SK-N-SH (cell line): ENCODE results near the gene PNO1. TPM values are rescaled to one million over a fixed set of nuclear protein-coding genes. Genes with fewer than 3 reads are reported as not detected.

Experiments used
- CTCF ChIA-PET: fragments of 300-600, 350-600 bp; formaldehyde crosslinking; extraction: SDS; loops from one replicate; lab custom pipeline; 2021; lab: Yijun Ruan, JAX
- POLR2A ChIA-PET: fragments of 350-600 bp; sonication (Branson Sonifier 250); formaldehyde crosslinking; extraction: SDS; loops from one replicate; lab custom pipeline; 2020; ENCODE audit warnings: antibody characterized with exemption, inconsistent platforms; lab: Yijun Ruan, JAX
- DNase-seq: peaks from one replicate; pipeline ENCODE4 v3.0.0; 2012
- H2AFZ ChIP-seq: fragments of 200-600 bp; sonication (generic); 2 replicates; pipeline ENCODE4 v1.8.1; 2016; ENCODE audit warnings: antibody characterized with exemption, mild to moderate bottlenecking, low read depth
- H3F3A ChIP-seq: fragments of 200-600 bp; sonication (generic); replicated peaks from 2 replicates; pipeline ENCODE3; 2016; ENCODE audit warnings: antibody characterized with exemption, mild to moderate bottlenecking; ENCODE audit not compliant: insufficient read depth
- H3K27ac ChIP-seq, 2 experiments: fragments of 200-500 bp in 1 of 2; fragments of 200-600 bp in 1 of 2; sonication (Bioruptor generic) in 1 of 2; sonication (generic), shearing (Covaris generic) in 1 of 2; 2 replicates each; pipeline versions ENCODE4 v1.5.1 to v1.6.1; 2014 to 2016; ENCODE audit warnings: low read depth in 2 of 2, inconsistent platforms in 1 of 2, low read length in 1 of 2, mild to moderate bottlenecking in 1 of 2, mixed read lengths in 1 of 2
- H3K27me3 ChIP-seq: fragments of 200-600 bp; sonication (generic), shearing (Covaris generic); 2 replicates; pipeline ENCODE4 v1.6.1; 2016; ENCODE audit warnings: mixed run types; ENCODE audit not compliant: insufficient read depth
- H3K36me3 ChIP-seq, 2 experiments: fragments of 200-500 bp in 1 of 2; fragments of 200-600 bp in 1 of 2; sonication (Bioruptor generic) in 1 of 2; sonication (generic) in 1 of 2; replicated peaks in 1 of 2; 2 replicates each; pipeline versions ENCODE3 to v1.5.1; 2014 to 2016; ENCODE audit warnings: low read length in 1 of 2, mild to moderate bottlenecking in 1 of 2; ENCODE audit not compliant: insufficient read depth in 2 of 2, control insufficient read depth in 1 of 2
- H3K4me1 ChIP-seq, 2 experiments: fragments of 200-500 bp in 1 of 2; fragments of 200-600 bp in 1 of 2; sonication (Bioruptor generic) in 1 of 2; sonication (generic), shearing (Covaris generic) in 1 of 2; 2 replicates each; pipeline versions ENCODE4 v1.5.1 to v1.6.1; 2014 to 2016; ENCODE audit warnings: low read depth in 1 of 2, low read length in 1 of 2, mixed run types in 1 of 2; ENCODE audit not compliant: insufficient read depth in 2 of 2, control insufficient read depth in 1 of 2
- H3K4me2 ChIP-seq: fragments of 200-600 bp; sonication (generic), shearing (Covaris generic); 2 replicates; pipeline ENCODE4 v1.6.1; 2017; ENCODE audit warnings: mixed run types
- H3K4me3 ChIP-seq, 2 experiments: fragments of 200-500 bp in 1 of 2; fragments of 200-600 bp in 1 of 2; sonication (Bioruptor generic) in 1 of 2; sonication (generic), shearing (Covaris generic) in 1 of 2; 2 replicates each; pipeline versions ENCODE4 v1.5.1 to v1.8.1; 2014 to 2016; ENCODE audit warnings: low read depth in 2 of 2, inconsistent platforms in 1 of 2, low read length in 1 of 2, mild to moderate bottlenecking in 1 of 2, mixed read lengths in 1 of 2, moderate library complexity in 1 of 2
- H3K79me2 ChIP-seq: fragments of 200-600 bp; sonication (generic); 2 replicates; pipeline ENCODE4 v1.8.1; 2017; ENCODE audit warnings: mild to moderate bottlenecking; ENCODE audit not compliant: insufficient read depth
- H3K9ac ChIP-seq: fragments of 200-600 bp; sonication (generic); 2 replicates; pipeline ENCODE4 v1.6.1; 2017; ENCODE audit warnings: mixed run types
- H3K9me2 ChIP-seq: fragments of 200-600 bp; sonication (generic); 2 replicates; pipeline ENCODE4 v1.6.1; 2017; ENCODE audit warnings: mixed run types
- H3K9me3 ChIP-seq: fragments of 200-600 bp; sonication (generic); 2 replicates; pipeline ENCODE4 v1.6.1; 2017; ENCODE audit warnings: mixed run types, mild to moderate bottlenecking, moderate library complexity
- H4K20me1 ChIP-seq: fragments of 200-600 bp; sonication (generic); 2 replicates; pipeline ENCODE4 v1.6.1; 2017; ENCODE audit warnings: mild to moderate bottlenecking, mixed run types; ENCODE audit not compliant: insufficient read depth
- CHD2 ChIP-seq: fragments of 150-350 bp; IDR thresholded peaks from 2 replicates; pipeline ENCODE4 v1.6.1; 2018; ENCODE audit warnings: low read length; ENCODE audit not compliant: partially characterized antibody
- CTCF ChIP-seq: fragments of 200-600 bp; sonication (generic); IDR thresholded peaks from 2 replicates; pipeline ENCODE4 v1.6.1; 2017; ENCODE audit warnings: antibody characterized with exemption, mild to moderate bottlenecking, moderate library complexity
- EZH2phosphoT487 ChIP-seq: fragments of 200-600 bp; sonication (generic); IDR thresholded peaks from 2 replicates; pipeline ENCODE4 v1.6.1; 2017; ENCODE audit warnings: low read depth, mixed run types, mild to moderate bottlenecking, antibody characterized with exemption, moderate library complexity, borderline replicate concordance
- FOSL2 ChIP-seq: IDR thresholded peaks from 2 replicates; pipeline ENCODE4 v1.4.0; 2012; ENCODE audit warnings: low read depth, mild to moderate bottlenecking, moderate library complexity, borderline replicate concordance
- FOXM1 ChIP-seq: IDR thresholded peaks from 2 replicates; pipeline ENCODE4 v1.4.0; 2012; ENCODE audit warnings: low read depth, mild to moderate bottlenecking
- GATA2 ChIP-seq: sonication (generic); formaldehyde crosslinking; IDR thresholded peaks from 2 replicates; pipeline ENCODE4 v1.5.0; 2020; ENCODE audit warnings: mild to moderate bottlenecking, missing genetic modification reagents
- MEF2A ChIP-seq: IDR thresholded peaks from 2 replicates; pipeline ENCODE4 v1.4.0; 2012; ENCODE audit warnings: low read depth, borderline replicate concordance
- MXI1 ChIP-seq: IDR thresholded peaks from 2 replicates; pipeline ENCODE4 v1.6.1; 2012; ENCODE audit warnings: mild to moderate bottlenecking, low read depth, low read length, improper control_type of control experiment
- NFIC ChIP-seq: IDR thresholded peaks from 2 replicates; pipeline ENCODE4 v1.4.0; 2012; ENCODE audit warnings: borderline replicate concordance
- PBX3 ChIP-seq: IDR thresholded peaks from 2 replicates; pipeline ENCODE4; 2012
- RXRA ChIP-seq: IDR thresholded peaks from 2 replicates; pipeline ENCODE4 v1.4.0; 2012; ENCODE audit warnings: low read depth, mild to moderate bottlenecking, borderline replicate concordance
- TCF12 ChIP-seq: IDR thresholded peaks from 2 replicates; pipeline ENCODE4 v1.4.0; 2012
- YY1 ChIP-seq: IDR thresholded peaks from 2 replicates; pipeline ENCODE4 v1.4.0; 2012; ENCODE audit warnings: low read depth, mild to moderate bottlenecking
- WGBS: methylation state at CpG from one replicate; pipeline ENCODE4 v1.1.6; 2017; ENCODE audit warnings: low lambda C conversion rate; 5-methylcytosine and 5-hydroxymethylcytosine counted together
- polyA plus RNA-seq, 3 experiments: library from polyadenylated mRNA; depleted of rRNA; stranded (reverse); fragments of >200 nt; gene quantifications; 2 replicates each; pipeline ENCODE4 v1.2.3, GENCODE V29; 2012
- TF ChIP-seq, protein P1 (sequence below): IDR thresholded peaks from 2 replicates; pipeline ENCODE4 v1.4.0; 2012; ENCODE audit warnings: low read depth

PNO1 gene
- polyA plus RNA-seq, 1 of the 3 experiments (the other 2 are of a cell fraction), result 20.6 TPM

DNA sequence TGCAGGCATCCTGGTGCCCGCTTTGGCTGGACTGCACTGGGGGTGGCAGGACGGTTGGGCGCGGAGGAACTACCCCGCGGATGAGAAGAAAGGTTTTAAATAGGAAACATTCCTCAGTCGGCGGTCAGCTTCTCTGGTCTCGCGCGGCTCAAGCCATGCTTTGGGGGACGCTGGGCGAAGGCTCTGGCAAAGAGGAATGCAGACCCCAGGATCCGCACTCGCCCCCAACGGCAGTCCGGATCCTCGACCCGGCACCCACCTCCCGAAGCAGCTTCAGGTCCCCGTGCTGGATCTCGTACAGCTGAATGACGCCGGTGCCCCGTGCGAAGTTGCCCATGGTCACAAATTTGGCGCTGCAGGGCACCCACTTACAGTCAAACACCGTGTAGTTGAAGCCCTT lies 686 bp upstream of the PNO1 start:
- Histone ChIP-seq H3F3A (no peaks in the 10 kb centered on the region), H3K9me2 (no peaks in the 10 kb centered on the region), H3K4me3 (peak overlapping the region; percentile 90 to 97), H3K27ac (peak overlapping the region; percentile 94 to 97), H3K79me2 (peaks cover 79% of the 10 kb centered on the region), H3K27me3 (no peaks in the 10 kb centered on the region), H3K9me3 (no peaks in the 10 kb centered on the region), H3K4me2 (peak overlapping the region; percentile 83), H3K36me3 (peaks cover 15 to 35% of the 10 kb centered on the region in 2 experiments), H2AFZ (peak overlapping the region; percentile 87), H3K9ac (peak overlapping the region; percentile 87), H4K20me1 (no peaks in the 10 kb centered on the region), H3K4me1 (peaks cover 0 to 5% of the 10 kb centered on the region in 2 experiments; a peak in 2 of 4 replicates)
- POLR2A ChIA-PET, result interaction anchor here (0.5 to 1.9 kb wide), 4 partner anchors 10 to 840 kb away, joined by 3 to 6 read pairs (median 6); partner anchors contain the start of gene CNRIP1
- 5% methylated on average over 18 of the region's 28 CpGs for WGBS
- peak; percentile 65 for DNase-seq
- 0 out of 2 replicates have a peak, but pooled peaks have one; percentile 11 for TF ChIP-seq CTCF
- TF ChIP-seq MXI1, result 0 out of 2 replicates have a peak, but pooled peaks have one; percentile 39
- no peak for TF ChIP-seq EZH2phosphoT487
- no peak for TF ChIP-seq FOSL2
- TF ChIP-seq, protein P1, sequence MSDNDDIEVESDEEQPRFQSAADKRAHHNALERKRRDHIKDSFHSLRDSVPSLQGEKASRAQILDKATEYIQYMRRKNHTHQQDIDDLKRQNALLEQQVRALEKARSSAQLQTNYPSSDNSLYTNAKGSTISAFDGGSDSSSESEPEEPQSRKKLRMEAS, result no peak
- no peak for TF ChIP-seq MEF2A
- no peak for TF ChIP-seq TCF12
- CTCF ChIA-PET, result interaction anchor here (1.1 to 3.1 kb wide), 7 partner anchors 16 to 284 kb away, joined by 3 to 11 read pairs (median 6); no protein-coding TSS in a partner anchor

GRCh38 chr2:68158134-68158447 lies 403 bp downstream of the PNO1 start:
- peaks cover 24 to 39% of the 10 kb centered on the region in 2 experiments for H3K36me3 ChIP-seq
- no peaks in the 10 kb centered on the region for H3K27me3 ChIP-seq
- POLR2A ChIA-PET, result interaction anchor here (1.0 to 1.9 kb wide), 3 partner anchors 9 to 161 kb away, joined by 3 to 6 read pairs (median 6); partner anchors contain the start of gene CNRIP1
- CTCF ChIA-PET, result interaction anchor here (0.8 to 3.1 kb wide), 6 partner anchors 9 to 283 kb away, joined by 3 to 11 read pairs (median 4); no protein-coding TSS in a partner anchor
- H3K4me1 ChIP-seq, result peaks cover 0 to 5% of the 10 kb centered on the region in 2 experiments; a peak in 2 of 4 replicates
- peak overlapping the region; percentile 83 for H2AFZ ChIP-seq
- peak overlapping the region; percentile 83 for H3K4me2 ChIP-seq
- H3K79me2 ChIP-seq, result peaks cover 75% of the 10 kb centered on the region
- no peak for DNase-seq
- no peaks in the 10 kb centered on the region for H3K9me3 ChIP-seq
- H3K4me3 ChIP-seq, result peak overlapping the region; percentile 90 to 97
- 0% methylated on average over 3 of the region's 7 CpGs for WGBS
- H4K20me1 ChIP-seq, result no peaks in the 10 kb centered on the region
- no peaks in the 10 kb centered on the region for H3F3A ChIP-seq
- H3K9me2 ChIP-seq, result no peaks in the 10 kb centered on the region
- H3K27ac ChIP-seq, result peak overlapping the region; percentile 71 to 94
- peak overlapping the region; percentile 87 for H3K9ac ChIP-seq
- TF ChIP-seq NFIC, result no peak
- TF ChIP-seq RXRA, result no peak
- no peak for TF ChIP-seq EZH2phosphoT487
- no peak for TF ChIP-seq YY1
- no peak for TF ChIP-seq CHD2
- TF ChIP-seq GATA2 (CRISPR knock-in tag), result no peak
- TF ChIP-seq PBX3, result no peak
- TF ChIP-seq MXI1, result no peak
- no peak for TF ChIP-seq FOXM1
- TF ChIP-seq FOSL2, result no peak
